Measurements from ENCODE around the gene ALK.

- TF ChIP-seq ZNF274 (IDR thresholded peaks at IDR 0.05; ENCODE audit: low read depth, low read length) = no peak
- no peak for TF ChIP-seq SUZ12 (IDR thresholded peaks at IDR 0.05; ENCODE audit: extremely low read depth, insufficient read depth, insufficient read length)
- no peak for TF ChIP-seq YY1 (IDR thresholded peaks at IDR 0.05; ENCODE audit: insufficient read depth, insufficient read length)
Observed at GRCh38 chr2:29900971-29901633, 20.3 kb downstream of the ALK start.

All from NT2/D1 (cell line).